ENCODE measurements around the gene TRAPPC8. TPM values are rescaled to one million over a fixed set of nuclear protein-coding genes. Genes with fewer than 3 reads are reported as not detected.

TRAPPC8 gene
- total and polyA plus RNA-seq, 2 of the 13 experiments (the other 11 are each of a cell fraction or from before 2014, with no cell fraction given): 34.6 to 50.8 TPM

DNA sequence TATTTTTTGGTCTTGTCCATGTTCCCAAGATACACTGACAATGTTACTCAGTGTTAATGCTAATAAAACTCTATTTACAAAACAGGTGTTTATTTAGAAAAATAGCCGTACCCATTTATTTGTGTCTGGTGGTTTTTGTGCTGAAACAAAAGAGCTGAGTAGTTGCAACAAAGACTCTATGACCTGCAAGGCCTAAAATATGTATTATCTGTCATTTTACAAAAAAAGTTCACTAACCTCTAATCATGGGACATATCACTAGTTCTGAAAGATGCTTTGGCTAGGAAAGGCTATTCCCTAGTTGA is 123.1 kb downstream of the TRAPPC8 start:
- BruUV-seq (replicated peaks): no TSS peak

More for the DNA sequence above, 123.1 kb downstream of the TRAPPC8 start:
- POLR2A ChIA-PET: no interaction called here
- WGBS (ENCODE audit: low lambda C conversion rate): 83% methylated on average over 1 of the region's 1 CpG
- Histone ChIP-seq H3K27me3 (ENCODE audit: control insufficient read depth in 1 of 2, insufficient read depth in 2 of 2, low read length in 2 of 2) (no peaks in the 10 kb centered on the region), H4K20me1 (ENCODE audit: insufficient read depth, low read length) (no peaks in the 10 kb centered on the region), H3K4me2 (ENCODE audit: low read depth, low read length) (no peak overlapping the region), H3K4me3 (replicated peaks in 1 of 3; ENCODE audit: insufficient read depth in 1 of 3, low read depth in 2 of 3, low read length in 3 of 3) (no peak overlapping the region), H3K9me3 (ENCODE audit: low read length) (no peaks in the 10 kb centered on the region), H3K79me2 (ENCODE audit: insufficient read depth, low read length) (no peaks in the 10 kb centered on the region), H3K36me3 (replicated peaks in 1 of 2; ENCODE audit: control insufficient read depth in 1 of 2, insufficient read depth in 2 of 2, low read length in 2 of 2) (no peaks in the 10 kb centered on the region), H2AFZ (ENCODE audit: low read length) (no peak overlapping the region), H3K9ac (ENCODE audit: insufficient read depth, low read depth, low read length) (no peak overlapping the region), H3K27ac (ENCODE audit: extremely low read length, insufficient read depth, low read length) (no peak overlapping the region), H3K4me1 (ENCODE audit: insufficient read depth, low read length) (peaks cover 15% of the 10 kb centered on the region)
- FAIRE-seq (no peak), DNase-seq (ENCODE audit: low spot score) (no peak), ATAC-seq (no peak)
- in situ Hi-C loops (cut with HindIII; ENCODE audit: extremely low pct_ligation_motif_present, low pct_unique_long_range_greater_than_20kb) (loop anchor here (10.0 kb wide), 2 partner anchors 75 to 265 kb away; no protein-coding TSS in a partner anchor), intact Hi-C loops (cut with micrococcal nuclease; ENCODE audit: unreplicated experiment) (loop anchor here (1.0 to 10.0 kb wide), 3 partner anchors 79 to 264 kb away; no protein-coding TSS in a partner anchor)
- CTCF ChIA-PET (ENCODE audit: low intra/inter-chr PET ratio, low total read pairs): interaction anchor here (1.1 to 2.2 kb wide), 4 partner anchors 77 to 264 kb away, joined by 3 to 18 read pairs (median 8); no protein-coding TSS in a partner anchor
- no peak for TF ChIP-seq ARNT2 (CRISPR knock-in tag; IDR thresholded peaks at IDR 0.05; ENCODE audit: low read depth)
- TF ChIP-seq BORCS8-MEF2B (CRISPR knock-in tag; IDR thresholded peaks at IDR 0.05): no peak
- TF ChIP-seq RARG (CRISPR knock-in tag; IDR thresholded peaks at IDR 0.05; ENCODE audit: low read depth): no peak
- no peak for TF ChIP-seq PITX1 (CRISPR knock-in tag; IDR thresholded peaks at IDR 0.05)
- TF ChIP-seq JDP2 (CRISPR knock-in tag; IDR thresholded peaks at IDR 0.05; ENCODE audit: borderline replicate concordance): no peak
- TF ChIP-seq ZFP36 (IDR thresholded peaks at IDR 0.05; ENCODE audit: borderline replicate concordance, low read depth, low read length, partially characterized antibody): no peak
- TF ChIP-seq ZNF350 (CRISPR knock-in tag; IDR thresholded peaks at IDR 0.05; ENCODE audit: borderline replicate concordance, low read depth): no peak
- TF ChIP-seq PRDM10 (CRISPR knock-in tag; IDR thresholded peaks at IDR 0.05; ENCODE audit: low read depth): no peak
- TF ChIP-seq U2AF1 (optimal IDR thresholded peaks at IDR 0.05; ENCODE audit: low read depth, low read length): no peak
- no peak for TF ChIP-seq KLF13 (CRISPR knock-in tag; IDR thresholded peaks at IDR 0.05)
- TF ChIP-seq ZNF143 (CRISPR knock-in tag; IDR thresholded peaks at IDR 0.05): no peak
- no peak for TF ChIP-seq MTF2 (CRISPR knock-in tag; IDR thresholded peaks at IDR 0.05; ENCODE audit: borderline replicate concordance)
- no peak for TF ChIP-seq PHF8 (CRISPR knock-in tag; IDR thresholded peaks at IDR 0.05)
- no peak for TF ChIP-seq ZNF138 (CRISPR knock-in tag; IDR thresholded peaks at IDR 0.05; ENCODE audit: low read depth)
- TF ChIP-seq ZNF782 (CRISPR knock-in tag; IDR thresholded peaks at IDR 0.05; ENCODE audit: borderline replicate concordance): no peak
